ENCODE data around the gene ELAVL2. TPM values are rescaled to one million over a fixed set of nuclear protein-coding genes. Genes with fewer than 3 reads are reported as not detected.
A peak's percentile ranks its signal among the peaks of the same experiment; 100 is the strongest.

The ELAVL2 gene
- total and polyA plus RNA-seq, 12 donors, result under 0.01 to 0.64 (median 0.11) TPM; not detected in 5

GRCh38 chr9:23686896-23687295 lies 139.1 kb downstream of the ELAVL2 start:
- intact Hi-C loops (cut with DNase I), result no loop called here
- H3K36me3 ChIP-seq, result no peaks in the 10 kb centered on the region
- ATAC-seq, result no peak

GRCh38 chr9:23686257-23686656 lies 139.8 kb downstream of the ELAVL2 start:
- no peak overlapping the region for H3K27ac ChIP-seq
- H3K4me1 ChIP-seq, result peaks cover 0 to 18% (median 0%) of the 10 kb centered on the region in 9 donors
- intact Hi-C loops (cut with DNase I), result no loop called here
- DNase-seq (no peak), ATAC-seq (no peak)
- H3K4me3 ChIP-seq, result no peak overlapping the region
- H3K9me3 ChIP-seq, result no peaks in the 10 kb centered on the region
- WGBS, 2 donors, result 75 to 77% methylated on average over 4 of the region's 4 CpGs
- H3K36me3 ChIP-seq, result no peaks in the 10 kb centered on the region
- no peak for TF ChIP-seq CTCF (IDR thresholded peaks at IDR 0.05)
- no peaks in the 10 kb centered on the region for H3K27me3 ChIP-seq

More at GRCh38 chr9:23686896-23687295, 139.1 kb downstream of the ELAVL2 start:
- TF ChIP-seq CTCF (IDR thresholded peaks at IDR 0.05), result no peak
- H3K9me3 ChIP-seq, result no peaks in the 10 kb centered on the region
- no peak overlapping the region for H3K27ac ChIP-seq
- no peak for DNase-seq
- 94 to 96% methylated on average over 1 of the region's 1 CpG for WGBS, 2 donors
- H3K4me3 ChIP-seq, result no peak overlapping the region
- no peaks in the 10 kb centered on the region for H3K27me3 ChIP-seq
- peaks cover 0 to 16% (median 0%) of the 10 kb centered on the region in 9 donors for H3K4me1 ChIP-seq

- H3K4me3 ChIP-seq, result no peak overlapping the region
- peaks cover 0 to 18% (median 0%) of the 10 kb centered on the region in 9 donors for H3K4me1 ChIP-seq
- no peak overlapping the region for H3K27ac ChIP-seq
- intact Hi-C loops (cut with DNase I), result no loop called here
- H3K9me3 ChIP-seq, result no peaks in the 10 kb centered on the region
- ATAC-seq, result no peak
- WGBS, 2 donors, result 28 to 36% methylated on average over 7 of the region's 7 CpGs
- no peak for TF ChIP-seq CTCF (IDR thresholded peaks at IDR 0.05)
- DNase-seq, result no peak
- no peaks in the 10 kb centered on the region for H3K36me3 ChIP-seq
- no peaks in the 10 kb centered on the region for H3K27me3 ChIP-seq
These were observed 142.4 kb downstream of the ELAVL2 start for GRCh38 chr9:23683611-23684061.

GRCh38 chr9:23682891-23683431 lies 143.1 kb downstream of the ELAVL2 start:
- intact Hi-C loops (cut with DNase I), result no loop called here
- no peak for TF ChIP-seq CTCF (IDR thresholded peaks at IDR 0.05)
- H3K4me3 ChIP-seq, result no peak overlapping the region
- WGBS, 2 donors, result 57 to 59% methylated on average over 3 of the region's 3 CpGs
- H3K27ac ChIP-seq, result peak overlapping the region in 3 of 10 donors; percentile 32 to 56 (median 37)
- peaks cover 0 to 18% (median 0%) of the 10 kb centered on the region in 9 donors for H3K4me1 ChIP-seq
- no peaks in the 10 kb centered on the region for H3K36me3 ChIP-seq
- no peaks in the 10 kb centered on the region for H3K9me3 ChIP-seq
- peak in 2 of 8 donors; percentile 27 to 52 for ATAC-seq
- DNase-seq, result no peak
- no peaks in the 10 kb centered on the region for H3K27me3 ChIP-seq

All from heart right ventricle (tissue), 16 donors.